Measurements from ENCODE around the gene TRIP11. TPM values are rescaled to one million over a fixed set of nuclear protein-coding genes. Genes with fewer than 3 reads are reported as not detected.

The TRIP11 gene
- total and polyA plus RNA-seq, 2 of the 13 experiments (the other 11 are each of a cell fraction or from before 2014, with no cell fraction given), result 10.9 to 32.8 TPM

- no peak for TF ChIP-seq NR2F6 (IDR thresholded peaks at IDR 0.05)
- TF ChIP-seq NR2F6 (CRISPR knock-in tag; IDR thresholded peaks at IDR 0.05), result no peak
- no peak for TF ChIP-seq ZNF367 (CRISPR knock-in tag; IDR thresholded peaks at IDR 0.05; ENCODE audit: borderline replicate concordance)
- TF ChIP-seq MYPOP (CRISPR knock-in tag; IDR thresholded peaks at IDR 0.05), result no peak; the same call in 1 of the 2 replicates
- TF ChIP-seq FOSL2 (CRISPR knock-in tag; IDR thresholded peaks at IDR 0.05), result no peak
- TF ChIP-seq RNF2 (conservative IDR thresholded peaks at IDR 0.05; ENCODE audit: low read depth), result no peak
- no peak for TF ChIP-seq ZNF614 (CRISPR knock-in tag; IDR thresholded peaks at IDR 0.05; ENCODE audit: borderline replicate concordance)
- TF ChIP-seq ZNF224 (CRISPR knock-in tag; IDR thresholded peaks at IDR 0.05), result no peak
- TF ChIP-seq, protein P1, sequence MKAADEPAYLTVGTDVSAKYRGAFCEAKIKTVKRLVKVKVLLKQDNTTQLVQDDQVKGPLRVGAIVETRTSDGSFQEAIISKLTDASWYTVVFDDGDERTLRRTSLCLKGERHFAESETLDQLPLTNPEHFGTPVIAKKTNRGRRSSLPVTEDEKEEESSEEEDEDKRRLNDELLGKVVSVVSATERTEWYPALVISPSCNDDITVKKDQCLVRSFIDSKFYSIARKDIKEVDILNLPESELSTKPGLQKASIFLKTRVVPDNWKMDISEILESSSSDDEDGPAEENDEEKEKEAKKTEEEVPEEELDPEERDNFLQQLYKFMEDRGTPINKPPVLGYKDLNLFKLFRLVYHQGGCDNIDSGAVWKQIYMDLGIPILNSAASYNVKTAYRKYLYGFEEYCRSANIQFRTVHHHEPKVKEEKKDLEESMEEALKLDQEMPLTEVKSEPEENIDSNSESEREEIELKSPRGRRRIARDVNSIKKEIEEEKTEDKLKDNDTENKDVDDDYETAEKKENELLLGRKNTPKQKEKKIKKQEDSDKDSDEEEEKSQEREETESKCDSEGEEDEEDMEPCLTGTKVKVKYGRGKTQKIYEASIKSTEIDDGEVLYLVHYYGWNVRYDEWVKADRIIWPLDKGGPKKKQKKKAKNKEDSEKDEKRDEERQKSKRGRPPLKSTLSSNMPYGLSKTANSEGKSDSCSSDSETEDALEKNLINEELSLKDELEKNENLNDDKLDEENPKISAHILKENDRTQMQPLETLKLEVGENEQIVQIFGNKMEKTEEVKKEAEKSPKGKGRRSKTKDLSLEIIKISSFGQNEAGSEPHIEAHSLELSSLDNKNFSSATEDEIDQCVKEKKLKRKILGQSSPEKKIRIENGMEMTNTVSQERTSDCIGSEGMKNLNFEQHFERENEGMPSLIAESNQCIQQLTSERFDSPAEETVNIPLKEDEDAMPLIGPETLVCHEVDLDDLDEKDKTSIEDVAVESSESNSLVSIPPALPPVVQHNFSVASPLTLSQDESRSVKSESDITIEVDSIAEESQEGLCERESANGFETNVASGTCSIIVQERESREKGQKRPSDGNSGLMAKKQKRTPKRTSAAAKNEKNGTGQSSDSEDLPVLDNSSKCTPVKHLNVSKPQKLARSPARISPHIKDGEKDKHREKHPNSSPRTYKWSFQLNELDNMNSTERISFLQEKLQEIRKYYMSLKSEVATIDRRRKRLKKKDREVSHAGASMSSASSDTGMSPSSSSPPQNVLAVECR (CRISPR knock-in tag; IDR thresholded peaks at IDR 0.05; ENCODE audit: borderline replicate concordance), result no peak
- no peak for TF ChIP-seq KDM4B (CRISPR knock-in tag; IDR thresholded peaks at IDR 0.05)
- no peak for TF ChIP-seq JUND (CRISPR knock-in tag; IDR thresholded peaks at IDR 0.05)
- TF ChIP-seq ZNF564 (CRISPR knock-in tag; IDR thresholded peaks at IDR 0.05), result 0 out of 2 replicates have a peak, but pooled peaks have one; percentile 18
- TF ChIP-seq GATAD1 (CRISPR knock-in tag; IDR thresholded peaks at IDR 0.05), result no peak; the same call in 1 of the 2 replicates
- TF ChIP-seq ZNF33B (CRISPR knock-in tag; IDR thresholded peaks at IDR 0.05), result no peak
- no peak for TF ChIP-seq FOXO1 (CRISPR knock-in tag; IDR thresholded peaks at IDR 0.05)
- no peak for TF ChIP-seq ZNF746 (CRISPR knock-in tag; IDR thresholded peaks at IDR 0.05)
- TF ChIP-seq ZNF12 (CRISPR knock-in tag; IDR thresholded peaks at IDR 0.05), result no peak
- TF ChIP-seq POLR2A (IDR thresholded peaks at IDR 0.05; ENCODE audit: insufficient read depth in 1 of 2, low read depth in 2 of 2, low read length in 2 of 2), result peak in 1 of 2 experiments; percentile 39; a peak in 1 of 4 replicates
- TF ChIP-seq, protein P2, sequence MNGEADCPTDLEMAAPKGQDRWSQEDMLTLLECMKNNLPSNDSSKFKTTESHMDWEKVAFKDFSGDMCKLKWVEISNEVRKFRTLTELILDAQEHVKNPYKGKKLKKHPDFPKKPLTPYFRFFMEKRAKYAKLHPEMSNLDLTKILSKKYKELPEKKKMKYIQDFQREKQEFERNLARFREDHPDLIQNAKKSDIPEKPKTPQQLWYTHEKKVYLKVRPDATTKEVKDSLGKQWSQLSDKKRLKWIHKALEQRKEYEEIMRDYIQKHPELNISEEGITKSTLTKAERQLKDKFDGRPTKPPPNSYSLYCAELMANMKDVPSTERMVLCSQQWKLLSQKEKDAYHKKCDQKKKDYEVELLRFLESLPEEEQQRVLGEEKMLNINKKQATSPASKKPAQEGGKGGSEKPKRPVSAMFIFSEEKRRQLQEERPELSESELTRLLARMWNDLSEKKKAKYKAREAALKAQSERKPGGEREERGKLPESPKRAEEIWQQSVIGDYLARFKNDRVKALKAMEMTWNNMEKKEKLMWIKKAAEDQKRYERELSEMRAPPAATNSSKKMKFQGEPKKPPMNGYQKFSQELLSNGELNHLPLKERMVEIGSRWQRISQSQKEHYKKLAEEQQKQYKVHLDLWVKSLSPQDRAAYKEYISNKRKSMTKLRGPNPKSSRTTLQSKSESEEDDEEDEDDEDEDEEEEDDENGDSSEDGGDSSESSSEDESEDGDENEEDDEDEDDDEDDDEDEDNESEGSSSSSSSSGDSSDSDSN (CRISPR knock-in tag; IDR thresholded peaks at IDR 0.05), result no peak
- no peak for TF ChIP-seq CHD4 (IDR thresholded peaks at IDR 0.05; ENCODE audit: borderline replicate concordance, low read length)
- no peak for TF ChIP-seq TSC22D2 (CRISPR knock-in tag; IDR thresholded peaks at IDR 0.05; ENCODE audit: borderline replicate concordance)
- 0 out of 2 replicates have a peak, but pooled peaks have one; percentile 7 for TF ChIP-seq ZNF816 (CRISPR knock-in tag; IDR thresholded peaks at IDR 0.05; ENCODE audit: borderline replicate concordance)
- no peak for TF ChIP-seq ZFYVE20 (CRISPR knock-in tag; IDR thresholded peaks at IDR 0.05; ENCODE audit: borderline replicate concordance, low read depth)
- TF ChIP-seq, protein P3, sequence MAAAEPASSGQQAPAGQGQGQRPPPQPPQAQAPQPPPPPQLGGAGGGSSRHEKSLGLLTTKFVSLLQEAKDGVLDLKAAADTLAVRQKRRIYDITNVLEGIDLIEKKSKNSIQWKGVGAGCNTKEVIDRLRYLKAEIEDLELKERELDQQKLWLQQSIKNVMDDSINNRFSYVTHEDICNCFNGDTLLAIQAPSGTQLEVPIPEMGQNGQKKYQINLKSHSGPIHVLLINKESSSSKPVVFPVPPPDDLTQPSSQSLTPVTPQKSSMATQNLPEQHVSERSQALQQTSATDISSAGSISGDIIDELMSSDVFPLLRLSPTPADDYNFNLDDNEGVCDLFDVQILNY (CRISPR knock-in tag; conservative IDR thresholded peaks at IDR 0.05), result no peak
Observed at GRCh38 chr14:92040431-92041051, 682 bp upstream of the TRIP11 start (continued).

Measured in HepG2 (cell line).